ENCODE results near the gene ADPRH. TPM values are rescaled to one million over a fixed set of nuclear protein-coding genes. Genes with fewer than 3 reads are reported as not detected.

The ADPRH gene
- polyA plus RNA-seq, 2 of the 4 experiments (the other 2 are of a cell fraction) = 3.7 to 3.8 TPM

DNA sequence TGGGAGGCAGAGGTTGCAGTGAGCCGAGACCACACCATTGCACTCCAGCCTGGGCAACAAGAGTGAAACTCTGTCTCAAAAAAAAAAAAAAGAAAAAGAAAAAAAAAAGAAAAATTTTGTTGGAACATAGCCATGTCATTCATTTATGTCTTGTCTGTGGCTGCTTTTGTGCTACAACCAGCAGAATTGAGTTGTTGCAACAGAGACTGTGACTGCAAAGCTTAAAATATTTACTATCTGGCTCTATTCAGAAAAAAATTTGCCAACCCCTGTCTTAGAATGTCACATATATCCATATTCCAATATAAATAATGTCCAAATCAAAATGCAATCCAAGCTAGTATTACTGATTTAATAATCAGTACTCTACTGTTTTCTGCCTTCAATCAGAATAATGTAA, 45.0 kb upstream of the ADPRH start:
- Histone ChIP-seq H3K4me1 (no peaks in the 10 kb centered on the region), H3K4me3 (no peak overlapping the region), H3K27ac (no peak overlapping the region), H3K4me2 (no peak overlapping the region), H3K9me3 (no peaks in the 10 kb centered on the region)
- no peak for FAIRE-seq
- ATAC-seq = no peak
- CTCF ChIA-PET = interaction anchor here (0.7 kb wide), 2 partner anchors 287 to 351 kb away, joined by 3 read pairs; no protein-coding TSS in a partner anchor
- POLR2A ChIA-PET = no interaction called here
- WGBS (ENCODE audit: missing lambda C conversion rate) = 80% methylated on average over 1 of the region's 1 CpG
- TF ChIP-seq JUN (IDR thresholded peaks at IDR 0.05) (no peak), KDM1A (IDR thresholded peaks at IDR 0.05; ENCODE audit: low read depth) (no peak), TP53 (CRISPR knock-in tag; IDR thresholded peaks at IDR 0.05) (no peak), SMC3 (IDR thresholded peaks at IDR 0.05) (no peak)
- no peak for DNase-seq (ENCODE audit: low read depth in 1 of 2, low spot score in 1 of 2)

DNA sequence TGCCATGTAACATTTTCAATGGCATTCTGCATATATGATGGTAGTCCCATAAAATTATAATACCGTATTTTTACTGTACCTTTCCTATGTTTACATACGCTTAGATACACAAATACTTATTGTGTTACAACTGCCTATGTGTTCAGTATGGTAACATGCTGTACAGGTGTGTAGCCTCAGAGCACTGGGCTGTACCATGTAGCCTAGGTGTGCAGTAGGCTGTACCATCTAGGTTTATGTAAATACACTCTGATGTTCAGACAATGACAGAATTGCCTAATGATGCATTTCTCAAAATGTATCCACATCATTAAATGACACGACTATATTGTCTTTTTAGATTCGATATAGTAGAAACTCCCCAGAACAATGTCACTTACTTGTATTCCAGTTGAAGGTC, 42.5 kb upstream of the ADPRH start:
- no peaks in the 10 kb centered on the region for H3K4me1 ChIP-seq
- ATAC-seq = no peak
- no peaks in the 10 kb centered on the region for H3K9me3 ChIP-seq
- FAIRE-seq = peak; percentile 28
- ChIA-PET CTCF (no interaction called here), POLR2A (no interaction called here)
- no peak for DNase-seq (ENCODE audit: low read depth in 1 of 2, low spot score in 1 of 2)
- no peak overlapping the region for H3K27ac ChIP-seq
- no peak overlapping the region for H3K4me3 ChIP-seq
- TF ChIP-seq, protein P1, sequence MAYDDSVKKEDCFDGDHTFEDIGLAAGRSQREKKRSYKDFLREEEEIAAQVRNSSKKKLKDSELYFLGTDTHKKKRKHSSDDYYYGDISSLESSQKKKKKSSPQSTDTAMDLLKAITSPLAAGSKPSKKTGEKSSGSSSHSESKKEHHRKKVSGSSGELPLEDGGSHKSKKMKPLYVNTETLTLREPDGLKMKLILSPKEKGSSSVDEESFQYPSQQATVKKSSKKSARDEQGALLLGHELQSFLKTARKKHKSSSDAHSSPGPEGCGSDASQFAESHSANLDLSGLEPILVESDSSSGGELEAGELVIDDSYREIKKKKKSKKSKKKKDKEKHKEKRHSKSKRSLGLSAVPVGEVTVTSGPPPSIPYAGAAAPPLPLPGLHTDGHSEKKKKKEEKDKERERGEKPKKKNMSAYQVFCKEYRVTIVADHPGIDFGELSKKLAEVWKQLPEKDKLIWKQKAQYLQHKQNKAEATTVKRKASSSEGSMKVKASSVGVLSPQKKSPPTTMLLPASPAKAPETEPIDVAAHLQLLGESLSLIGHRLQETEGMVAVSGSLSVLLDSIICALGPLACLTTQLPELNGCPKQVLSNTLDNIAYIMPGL (CRISPR knock-in tag; IDR thresholded peaks at IDR 0.05; ENCODE audit: borderline replicate concordance) = no peak
- no peak for TF ChIP-seq ZC3H11A (IDR thresholded peaks at IDR 0.05)
- no peak for TF ChIP-seq POLR2A (IDR thresholded peaks at IDR 0.05; ENCODE audit: low read length)
- no peak for TF ChIP-seq PHF8 (IDR thresholded peaks at IDR 0.05; ENCODE audit: borderline replicate concordance, low read depth)
- no peak for TF ChIP-seq BCL3 (IDR thresholded peaks at IDR 0.05)
- no peak for TF ChIP-seq BHLHE40 (IDR thresholded peaks at IDR 0.05; ENCODE audit: low read depth, low read length)
- no peak for TF ChIP-seq SREBF2 (IDR thresholded peaks at IDR 0.05)
- TF ChIP-seq KDM5A (IDR thresholded peaks at IDR 0.05) = no peak
- no peak for TF ChIP-seq KDM1A (IDR thresholded peaks at IDR 0.05; ENCODE audit: low read depth)
- no peak for TF ChIP-seq HOXB13 (CRISPR knock-in tag; IDR thresholded peaks at IDR 0.05; ENCODE audit: low read depth)
- TF ChIP-seq, protein P2, sequence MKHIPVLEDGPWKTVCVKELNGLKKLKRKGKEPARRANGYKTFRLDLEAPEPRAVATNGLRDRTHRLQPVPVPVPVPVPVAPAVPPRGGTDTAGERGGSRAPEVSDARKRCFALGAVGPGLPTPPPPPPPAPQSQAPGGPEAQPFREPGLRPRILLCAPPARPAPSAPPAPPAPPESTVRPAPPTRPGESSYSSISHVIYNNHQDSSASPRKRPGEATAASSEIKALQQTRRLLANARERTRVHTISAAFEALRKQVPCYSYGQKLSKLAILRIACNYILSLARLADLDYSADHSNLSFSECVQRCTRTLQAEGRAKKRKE (CRISPR knock-in tag; IDR thresholded peaks at IDR 0.05; ENCODE audit: low read depth) = no peak
- TF ChIP-seq, protein P3, sequence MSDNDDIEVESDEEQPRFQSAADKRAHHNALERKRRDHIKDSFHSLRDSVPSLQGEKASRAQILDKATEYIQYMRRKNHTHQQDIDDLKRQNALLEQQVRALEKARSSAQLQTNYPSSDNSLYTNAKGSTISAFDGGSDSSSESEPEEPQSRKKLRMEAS (IDR thresholded peaks at IDR 0.05) = no peak
- no peak for TF ChIP-seq E2F6 (IDR thresholded peaks at IDR 0.05; ENCODE audit: borderline replicate concordance, low read depth)
- no peak for TF ChIP-seq SMC3 (IDR thresholded peaks at IDR 0.05)
- no peak for TF ChIP-seq FOSB (CRISPR knock-in tag; IDR thresholded peaks at IDR 0.05)
- TF ChIP-seq TP53 (CRISPR knock-in tag; IDR thresholded peaks at IDR 0.05) = no peak
- TF ChIP-seq CEBPB (IDR thresholded peaks at IDR 0.05) = no peak
- TF ChIP-seq CHD2 (IDR thresholded peaks at IDR 0.05; ENCODE audit: low read length, partially characterized antibody) = no peak
- 80% methylated on average over 4 of the region's 4 CpGs for WGBS (ENCODE audit: missing lambda C conversion rate)
- no peak overlapping the region for H3K4me2 ChIP-seq

GRCh38 chr3:119538772-119539171, 40.5 kb upstream of the ADPRH start:
- DNase-seq (ENCODE audit: low read depth in 1 of 2, low spot score in 1 of 2) = no peak
- 35% methylated on average over 1 of the region's 1 CpG for WGBS (ENCODE audit: missing lambda C conversion rate)
- Histone ChIP-seq H3K4me1 (no peaks in the 10 kb centered on the region), H3K4me2 (no peak overlapping the region), H3K9me3 (0 out of 3 replicates have a peak, but pooled peaks cover 3% of the 10 kb centered on the region), H3K4me3 (no peak overlapping the region), H3K27ac (no peak overlapping the region)
- ChIA-PET POLR2A (no interaction called here), CTCF (no interaction called here)
- FAIRE-seq = no peak
- TF ChIP-seq CHD2 (IDR thresholded peaks at IDR 0.05; ENCODE audit: low read length, partially characterized antibody) = no peak
- TF ChIP-seq, protein P4, sequence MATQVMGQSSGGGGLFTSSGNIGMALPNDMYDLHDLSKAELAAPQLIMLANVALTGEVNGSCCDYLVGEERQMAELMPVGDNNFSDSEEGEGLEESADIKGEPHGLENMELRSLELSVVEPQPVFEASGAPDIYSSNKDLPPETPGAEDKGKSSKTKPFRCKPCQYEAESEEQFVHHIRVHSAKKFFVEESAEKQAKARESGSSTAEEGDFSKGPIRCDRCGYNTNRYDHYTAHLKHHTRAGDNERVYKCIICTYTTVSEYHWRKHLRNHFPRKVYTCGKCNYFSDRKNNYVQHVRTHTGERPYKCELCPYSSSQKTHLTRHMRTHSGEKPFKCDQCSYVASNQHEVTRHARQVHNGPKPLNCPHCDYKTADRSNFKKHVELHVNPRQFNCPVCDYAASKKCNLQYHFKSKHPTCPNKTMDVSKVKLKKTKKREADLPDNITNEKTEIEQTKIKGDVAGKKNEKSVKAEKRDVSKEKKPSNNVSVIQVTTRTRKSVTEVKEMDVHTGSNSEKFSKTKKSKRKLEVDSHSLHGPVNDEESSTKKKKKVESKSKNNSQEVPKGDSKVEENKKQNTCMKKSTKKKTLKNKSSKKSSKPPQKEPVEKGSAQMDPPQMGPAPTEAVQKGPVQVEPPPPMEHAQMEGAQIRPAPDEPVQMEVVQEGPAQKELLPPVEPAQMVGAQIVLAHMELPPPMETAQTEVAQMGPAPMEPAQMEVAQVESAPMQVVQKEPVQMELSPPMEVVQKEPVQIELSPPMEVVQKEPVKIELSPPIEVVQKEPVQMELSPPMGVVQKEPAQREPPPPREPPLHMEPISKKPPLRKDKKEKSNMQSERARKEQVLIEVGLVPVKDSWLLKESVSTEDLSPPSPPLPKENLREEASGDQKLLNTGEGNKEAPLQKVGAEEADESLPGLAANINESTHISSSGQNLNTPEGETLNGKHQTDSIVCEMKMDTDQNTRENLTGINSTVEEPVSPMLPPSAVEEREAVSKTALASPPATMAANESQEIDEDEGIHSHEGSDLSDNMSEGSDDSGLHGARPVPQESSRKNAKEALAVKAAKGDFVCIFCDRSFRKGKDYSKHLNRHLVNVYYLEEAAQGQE (IDR thresholded peaks at IDR 0.05) = no peak
- TF ChIP-seq KDM1A (IDR thresholded peaks at IDR 0.05; ENCODE audit: low read depth) = no peak
- no peak for TF ChIP-seq MAFK (IDR thresholded peaks at IDR 0.05; ENCODE audit: partially characterized antibody)
- TF ChIP-seq PHF8 (IDR thresholded peaks at IDR 0.05; ENCODE audit: borderline replicate concordance, low read depth) = no peak
- TF ChIP-seq E2F6 (IDR thresholded peaks at IDR 0.05; ENCODE audit: borderline replicate concordance, low read depth) = no peak
- TF ChIP-seq GATA3 (IDR thresholded peaks at IDR 0.05; ENCODE audit: borderline replicate concordance) = no peak
- no peak for TF ChIP-seq EHF (CRISPR knock-in tag; IDR thresholded peaks at IDR 0.05)
- no peak for TF ChIP-seq EP300 (IDR thresholded peaks at IDR 0.05)
- TF ChIP-seq NR3C1 (IDR thresholded peaks at IDR 0.05) = no peak
- no peak for TF ChIP-seq JUNB (IDR thresholded peaks at IDR 0.05)
- no peak for TF ChIP-seq SMC3 (IDR thresholded peaks at IDR 0.05)
- no peak for ATAC-seq

All from A549 (cell line).